Fibroblast of upper back skin (primary cell): ENCODE results near the gene VCAM1.

Experiments used
- DNase-seq: peaks from one replicate; pipeline ENCODE4 v3.0.0-alpha.2; 2013

VCAM1 gene

DNA sequence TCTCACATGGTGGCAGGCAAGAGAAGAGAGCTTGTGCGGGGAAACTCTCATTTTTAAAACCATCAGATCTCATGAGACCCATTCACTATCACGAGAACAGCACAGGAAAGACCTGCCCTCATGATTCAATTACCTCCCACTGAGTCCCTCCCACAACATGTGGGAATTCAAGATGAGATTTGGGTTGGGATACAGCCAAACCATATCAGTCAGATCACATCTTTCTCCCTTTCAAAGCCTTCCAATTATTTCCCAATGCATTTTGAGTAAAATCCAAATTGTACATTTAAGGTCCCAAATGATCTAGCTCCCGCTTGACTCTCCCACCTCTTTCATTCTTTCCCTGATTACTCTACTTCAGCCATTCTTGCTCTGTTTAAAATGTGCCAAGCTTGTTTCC lies 62.2 kb downstream of the VCAM1 start:
- peak; percentile 59 for DNase-seq

DNA sequence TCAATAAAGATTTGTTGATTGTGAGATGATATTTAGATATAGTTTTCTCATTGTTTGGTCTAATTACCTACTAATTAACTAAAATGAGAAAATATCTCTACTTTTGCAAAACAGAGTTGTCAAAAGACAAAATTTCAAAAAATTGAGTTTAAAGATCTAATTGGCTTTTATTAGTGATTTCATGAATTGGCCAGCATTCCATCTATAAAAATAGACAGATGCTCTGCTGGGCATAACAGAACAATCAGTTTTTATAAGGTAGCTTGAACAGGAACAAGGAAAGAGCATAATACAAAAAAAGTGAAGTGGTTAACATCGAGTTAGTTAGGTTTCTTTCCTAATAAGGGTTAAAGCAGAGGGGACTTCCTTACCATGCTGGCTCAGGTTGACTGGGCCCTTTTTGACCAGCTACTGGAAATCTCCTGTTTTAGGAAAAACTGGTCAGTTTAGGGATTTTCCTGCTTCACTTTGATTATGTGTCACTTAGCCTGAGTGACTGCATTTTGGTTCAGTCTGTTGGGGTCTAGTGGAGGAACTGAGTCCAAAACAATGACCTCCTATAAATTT lies 63.0 kb downstream of the VCAM1 start:
- no peak for DNase-seq

GRCh38 chr1:100785470-100786052 lies 66.0 kb downstream of the VCAM1 start:
- DNase-seq = peak; percentile 66

GRCh38 chr1:100786870-100787269 lies 67.3 kb downstream of the VCAM1 start:
- DNase-seq = no peak
